Neutrophil (primary cell): Measurements from ENCODE around the gene MIX23.
"Not testable (repeated sequence)": the region's sequence is repeated elsewhere in the genome, so short reads cannot be mapped to it uniquely, and the experiment has no call there.

Source experiments
- H3K27ac ChIP-seq: fragments of 200-600 bp; sonication (generic); 2 replicates; pipeline ENCODE4 v1.5.1; 2016; ENCODE audit warnings: mild to moderate bottlenecking, moderate library complexity
- H3K27me3 ChIP-seq: fragments of 200-600 bp; sonication (generic); 2 replicates; pipeline ENCODE4 v1.6.0; 2016; ENCODE audit warnings: mild to moderate bottlenecking
- H3K36me3 ChIP-seq: fragments of 200-600 bp; sonication (generic); 2 replicates; pipeline ENCODE4 v1.5.1; 2017
- H3K4me1 ChIP-seq, 2 experiments: fragments of 200-600 bp in 1 of 2; sonication (generic) in 1 of 2; 1 replicate in 1 of 2; 2 replicates in 1 of 2; pipeline versions ENCODE4 v1.5.1 to v1.6.1; 2013 to 2016; ENCODE audit warnings: low read depth in 1 of 2, low read length in 1 of 2, mild to moderate bottlenecking in 1 of 2, moderate library complexity in 1 of 2; ENCODE audit not compliant: control insufficient read depth in 1 of 2, insufficient read depth in 1 of 2
- H3K4me3 ChIP-seq, 2 experiments: fragments of 200-600 bp in 1 of 2; sonication (generic) in 1 of 2; 1 replicate in 1 of 2; 2 replicates in 1 of 2; pipeline ENCODE4 v1.5.1; 2013 to 2016; ENCODE audit warnings: low read depth in 1 of 2, low read length in 1 of 2, mild to moderate bottlenecking in 1 of 2, moderate library complexity in 1 of 2
- H3K9me3 ChIP-seq: fragments of 200-600 bp; sonication (generic); 2 replicates; pipeline ENCODE4 v1.5.1; 2016
- CTCF ChIP-seq: fragments of 200-600 bp; sonication (generic); IDR thresholded peaks from 2 replicates; pipeline ENCODE4 v1.5.1; 2016; ENCODE audit warnings: antibody characterized with exemption

Gene MIX23

GRCh38 chr3:122387709-122388108 lies 4.7 kb upstream of the MIX23 start:
- no peak for TF ChIP-seq CTCF
- Histone ChIP-seq H3K27me3 (no peaks in the 10 kb centered on the region), H3K9me3 (no peaks in the 10 kb centered on the region), H3K36me3 (peaks cover 4% of the 10 kb centered on the region), H3K4me1 (peaks cover 18 to 23% of the 10 kb centered on the region in 2 experiments), H3K27ac (no peak overlapping the region), H3K4me3 (no peak overlapping the region)

- Histone ChIP-seq H3K4me3 (peak within 1 kb of the TSS; percentile 82), H3K36me3 (peaks cover 4% of the 10 kb centered on the region), H3K27me3 (no peaks in the 10 kb centered on the region), H3K4me1 (peaks cover 38 to 39% of the 10 kb centered on the region in 2 experiments), H3K27ac (peak within 1 kb of the TSS; percentile 86), H3K9me3 (no peaks in the 10 kb centered on the region)
- TF ChIP-seq CTCF: peak; percentile 84
Measured at GRCh38 chr3:122383771-122384697, 1.0 kb upstream of the MIX23 start, which contains the start of gene FAM162A. TSS of gene FAM162A (plus strand) at chr3:122384182. CDS start at chr3:122384266, 84 bp downstream.

GRCh38 chr3:122377975-122378374 lies 5.1 kb downstream of the MIX23 start:
- Histone ChIP-seq H3K9me3 (no peaks in the 10 kb centered on the region), H3K4me3 (no peak overlapping the region), H3K4me1 (peaks cover 36 to 40% of the 10 kb centered on the region in 2 experiments), H3K36me3 (no peaks in the 10 kb centered on the region), H3K27ac (peak overlapping the region; percentile 59), H3K27me3 (no peaks in the 10 kb centered on the region)
- TF ChIP-seq CTCF: no peak

GRCh38 chr3:122374034-122374433 lies 9.0 kb downstream of the MIX23 start:
- no peak overlapping the region for H3K27ac ChIP-seq
- peaks cover 33% of the 10 kb centered on the region in 2 experiments for H3K4me1 ChIP-seq
- no peaks in the 10 kb centered on the region for H3K27me3 ChIP-seq
- no peak for TF ChIP-seq CTCF
- no peak overlapping the region for H3K4me3 ChIP-seq
- no peaks in the 10 kb centered on the region for H3K9me3 ChIP-seq
- H3K36me3 ChIP-seq: no peaks in the 10 kb centered on the region

- Histone ChIP-seq H3K36me3 (peaks cover 3% of the 10 kb centered on the region), H3K27ac (no peak overlapping the region), H3K4me1 (peaks cover 10% of the 10 kb centered on the region in 2 experiments), H3K27me3 (no peaks in the 10 kb centered on the region), H3K9me3 (no peaks in the 10 kb centered on the region), H3K4me3 (no peak overlapping the region)
- TF ChIP-seq CTCF: no peak
Measured at GRCh38 chr3:122366379-122366749, 16.7 kb downstream of the MIX23 start.

GRCh38 chr3:122365582-122366378 lies 17.3 kb downstream of the MIX23 start:
- not testable (repeated sequence) for H3K9me3 ChIP-seq, H3K27ac ChIP-seq, H3K4me3 ChIP-seq, H3K36me3 ChIP-seq, H3K4me1 ChIP-seq, H3K27me3 ChIP-seq
